Measurements from ENCODE around the gene CGB3.

DNA sequence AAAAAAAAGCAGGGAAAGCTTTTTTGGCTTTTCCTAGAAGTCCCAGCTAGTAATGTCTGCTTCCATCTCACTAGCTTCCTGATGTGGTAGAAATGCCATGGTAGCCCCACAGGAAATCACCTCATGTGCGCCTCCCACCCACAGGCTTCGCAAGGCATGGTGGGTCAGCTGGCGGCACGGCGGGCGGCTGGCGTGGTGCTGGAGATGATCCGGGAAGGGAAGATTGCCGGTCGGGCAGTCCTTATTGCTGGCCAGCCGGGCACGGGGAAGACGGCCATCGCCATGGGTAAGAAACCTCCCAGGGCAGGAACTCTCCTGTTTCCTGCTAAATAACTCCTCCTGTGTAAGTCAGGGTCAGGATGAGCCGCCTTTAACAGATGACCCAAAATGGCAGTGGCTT is 20.0 kb downstream of the CGB3 start:
- TF ChIP-seq CTCF (conservative IDR thresholded peaks at IDR 0.05; ENCODE audit: low read depth, low read length): no peak
- no peak for TF ChIP-seq EZH2phosphoT487 (IDR thresholded peaks at IDR 0.05; ENCODE audit: borderline replicate concordance, low read length)
